Muscle of arm (tissue), 14 donors: ENCODE measurements around the gene RGMA. TPM values are rescaled to one million over a fixed set of nuclear protein-coding genes. Genes with fewer than 3 reads are reported as not detected.

Experiments used
- DNase-seq: peaks from one replicate; pipeline ENCODE4 v3.0.0-alpha.2; 2013
- long read RNA-seq, 11 donors: transcript quantifications; one replicate each; lab custom pipeline, GENCODE V29; 2026
- polyA plus RNA-seq, 12 donors: library from polyadenylated mRNA; unstranded; fragments of 120-200 nt; gene quantifications; one replicate each; pipeline ENCODE4 v1.2.1, GENCODE V29; 2013; ENCODE audit not compliant: insufficient read length in 12 of 12

The RGMA gene
- 10 to 100 TPM in 11 of 12 donors, not detected in 1; 42.9 to 90.9 (median 58.4) TPM for polyA plus RNA-seq
- long read RNA-seq, donor 1, full-length matches to known transcripts: 4 of 4 reads
- long read RNA-seq, donor 1, partial matches to known transcripts: 0 of 4 reads
- long read RNA-seq, donor 1, other reads (novel, unspliced or antisense): 0 of 4 reads
- long read RNA-seq, donor 2, full-length matches to known transcripts: 22 of 48 reads
- long read RNA-seq, donor 2, partial matches to known transcripts: 26 of 48 reads
- long read RNA-seq, donor 2, other reads (novel, unspliced or antisense): 0 of 48 reads
- long read RNA-seq, donor 3, full-length matches to known transcripts: 17 of 23 reads
- long read RNA-seq, donor 3, partial matches to known transcripts: 6 of 23 reads
- long read RNA-seq, donor 3, other reads (novel, unspliced or antisense): 0 of 23 reads
- long read RNA-seq, donor 4, full-length matches to known transcripts: 9 of 25 reads
- long read RNA-seq, donor 4, partial matches to known transcripts: 16 of 25 reads
- long read RNA-seq, donor 4, other reads (novel, unspliced or antisense): 0 of 25 reads
- long read RNA-seq, donor 5, full-length matches to known transcripts: 29 of 37 reads
- long read RNA-seq, donor 5, partial matches to known transcripts: 8 of 37 reads
- long read RNA-seq, donor 5, other reads (novel, unspliced or antisense): 0 of 37 reads
- long read RNA-seq, donor 6, full-length matches to known transcripts: 10 of 16 reads
- long read RNA-seq, donor 6, partial matches to known transcripts: 6 of 16 reads
- long read RNA-seq, donor 6, other reads (novel, unspliced or antisense): 0 of 16 reads
- long read RNA-seq, donor 7, full-length matches to known transcripts: 9 of 9 reads
- long read RNA-seq, donor 7, partial matches to known transcripts: 0 of 9 reads
- long read RNA-seq, donor 7, other reads (novel, unspliced or antisense): 0 of 9 reads
- long read RNA-seq, donor 8, full-length matches to known transcripts: 21 of 44 reads
- long read RNA-seq, donor 8, partial matches to known transcripts: 23 of 44 reads
- long read RNA-seq, donor 8, other reads (novel, unspliced or antisense): 0 of 44 reads
- long read RNA-seq, donor 9, full-length matches to known transcripts: 11 of 11 reads
- long read RNA-seq, donor 9, partial matches to known transcripts: 0 of 11 reads
- long read RNA-seq, donor 9, other reads (novel, unspliced or antisense): 0 of 11 reads
- long read RNA-seq, donor 10, full-length matches to known transcripts: 30 of 37 reads
- long read RNA-seq, donor 10, partial matches to known transcripts: 7 of 37 reads
- long read RNA-seq, donor 10, other reads (novel, unspliced or antisense): 0 of 37 reads
- long read RNA-seq, donor 11, full-length matches to known transcripts: 23 of 35 reads
- long read RNA-seq, donor 11, partial matches to known transcripts: 12 of 35 reads
- long read RNA-seq, donor 11, other reads (novel, unspliced or antisense): 0 of 35 reads

- peak; percentile 49 for DNase-seq
Measured at GRCh38 chr15:93088981-93089726, at the start of gene RGMA. TSS of gene RGMA (minus strand) at chr15:93089211. CDS start at chr15:93088932, 279 bp downstream.

- DNase-seq: no peak
Measured at GRCh38 chr15:93136606-93137005, 47.6 kb upstream of the RGMA start.

- DNase-seq: no peak
Measured at GRCh38 chr15:93135997-93136397, 47.0 kb upstream of the RGMA start.

- DNase-seq: no peak
Measured at GRCh38 chr15:93135459-93135858, 46.4 kb upstream of the RGMA start.

GRCh38 chr15:93131485-93132095 is 42.6 kb upstream of the RGMA start:
- DNase-seq: no peak

GRCh38 chr15:93129702-93130488 is 40.9 kb upstream of the RGMA start:
- DNase-seq: no peak

- no peak for DNase-seq
Measured at GRCh38 chr15:93127286-93127685, 38.3 kb upstream of the RGMA start.

- DNase-seq: peak; percentile 93
Measured at GRCh38 chr15:93126599-93126998, 37.6 kb upstream of the RGMA start.

GRCh38 chr15:93126148-93126547 is 37.1 kb upstream of the RGMA start:
- no peak for DNase-seq

GRCh38 chr15:93124126-93124525 is 35.1 kb upstream of the RGMA start:
- DNase-seq: no peak

GRCh38 chr15:93121973-93122910 is 33.2 kb upstream of the RGMA start:
- peak; percentile 42 for DNase-seq

GRCh38 chr15:93121107-93121506 is 32.1 kb upstream of the RGMA start:
- no peak for DNase-seq

GRCh38 chr15:93118904-93119303 is 29.9 kb upstream of the RGMA start:
- no peak for DNase-seq

GRCh38 chr15:93111451-93111850 is 22.4 kb upstream of the RGMA start:
- DNase-seq: no peak

- no peak for DNase-seq
Measured at GRCh38 chr15:93110502-93111040, 21.6 kb upstream of the RGMA start.

GRCh38 chr15:93109336-93110102 is 20.5 kb upstream of the RGMA start:
- no peak for DNase-seq

- DNase-seq: no peak
Measured at GRCh38 chr15:93107646-93108045, 18.6 kb upstream of the RGMA start.
